ENCODE data around the gene TMEM121.
"Not testable (repeated sequence)": the region's sequence is repeated elsewhere in the genome, so short reads cannot be mapped to it uniquely, and the experiment has no call there.

The TMEM121 gene

DNA sequence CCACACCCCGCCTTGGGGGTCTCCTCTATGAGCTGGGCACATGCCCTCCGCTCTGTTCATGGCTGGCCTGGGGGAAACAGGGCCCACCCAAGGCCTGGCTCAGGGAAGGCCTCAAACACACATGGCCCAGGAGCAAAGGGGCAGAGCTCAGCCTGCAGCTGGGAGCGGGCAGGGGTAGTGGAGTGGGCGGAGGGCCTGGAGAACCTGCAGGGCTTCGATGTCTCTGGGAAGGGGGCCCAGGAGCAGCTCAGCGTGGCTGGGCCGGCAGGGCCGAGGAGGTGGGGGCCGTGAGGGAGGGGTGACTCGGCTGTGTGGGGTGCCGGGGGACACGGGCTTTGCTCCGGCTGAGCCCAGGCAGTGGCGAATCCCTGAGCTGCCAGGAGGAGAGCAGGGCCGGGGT, 47.5 kb downstream of the TMEM121 start:
- Histone ChIP-seq H3F3A (ENCODE audit: insufficient read depth) (peaks cover 47% of the 10 kb centered on the region), H3K79me2 (ENCODE audit: insufficient read depth, low read length) (peaks cover 14% of the 10 kb centered on the region), H3K4me2 (ENCODE audit: low read depth, low read length, poor library complexity, severe bottlenecking) (peak overlapping the region; percentile 47), H3K9ac (ENCODE audit: low read length) (peak overlapping the region; percentile 77), H3K27ac (ENCODE audit: low read depth, low read length) (peak overlapping the region; percentile 97)
- not testable (repeated sequence) for H2AFZ ChIP-seq (ENCODE audit: low read depth, low read length, severe bottlenecking); H3K9me3 ChIP-seq (ENCODE audit: insufficient read depth, low read length); H3K36me3 ChIP-seq (ENCODE audit: low read length); H3K9me2 ChIP-seq (replicated peaks; ENCODE audit: insufficient read depth, low read length); H4K20me1 ChIP-seq (ENCODE audit: low read depth, low read length); H3K4me3 ChIP-seq (ENCODE audit: insufficient read depth, low read length, poor library complexity, severe bottlenecking); H3K27me3 ChIP-seq (ENCODE audit: low read length)

DNA sequence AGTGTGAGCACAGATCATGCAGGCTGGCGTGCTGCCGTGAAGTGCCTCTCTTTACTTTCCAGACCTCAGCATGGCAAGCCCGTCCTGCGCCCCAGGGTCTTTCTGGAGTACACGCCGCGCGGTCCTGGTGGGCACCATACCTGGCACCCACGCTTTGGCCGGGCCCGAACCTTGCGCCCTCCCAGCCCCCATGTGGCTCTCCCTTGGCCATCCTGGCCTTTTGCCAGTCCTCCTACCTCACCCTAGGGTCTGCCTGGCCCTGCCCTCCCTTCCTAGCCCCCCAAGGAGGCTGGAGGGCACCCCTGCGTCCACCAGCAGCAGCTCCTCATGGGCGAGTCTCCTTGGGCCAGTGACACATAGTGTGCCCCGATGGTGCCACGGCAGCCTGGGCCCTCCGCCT, 48.0 kb downstream of the TMEM121 start:
- Histone ChIP-seq H3K9ac (ENCODE audit: low read length) (peak overlapping the region; percentile 77), H3K79me2 (ENCODE audit: insufficient read depth, low read length) (peaks cover 12% of the 10 kb centered on the region), H3F3A (ENCODE audit: insufficient read depth) (peaks cover 41% of the 10 kb centered on the region), H3K27ac (ENCODE audit: low read depth, low read length) (peak overlapping the region; percentile 97)
- H3K4me2 ChIP-seq (ENCODE audit: low read depth, low read length, poor library complexity, severe bottlenecking); H3K9me2 ChIP-seq (replicated peaks; ENCODE audit: insufficient read depth, low read length); H2AFZ ChIP-seq (ENCODE audit: low read depth, low read length, severe bottlenecking); H4K20me1 ChIP-seq (ENCODE audit: low read depth, low read length); H3K36me3 ChIP-seq (ENCODE audit: low read length); H3K27me3 ChIP-seq (ENCODE audit: low read length); H3K9me3 ChIP-seq (ENCODE audit: insufficient read depth, low read length); H3K4me3 ChIP-seq (ENCODE audit: insufficient read depth, low read length, poor library complexity, severe bottlenecking): not testable (repeated sequence)

DNA sequence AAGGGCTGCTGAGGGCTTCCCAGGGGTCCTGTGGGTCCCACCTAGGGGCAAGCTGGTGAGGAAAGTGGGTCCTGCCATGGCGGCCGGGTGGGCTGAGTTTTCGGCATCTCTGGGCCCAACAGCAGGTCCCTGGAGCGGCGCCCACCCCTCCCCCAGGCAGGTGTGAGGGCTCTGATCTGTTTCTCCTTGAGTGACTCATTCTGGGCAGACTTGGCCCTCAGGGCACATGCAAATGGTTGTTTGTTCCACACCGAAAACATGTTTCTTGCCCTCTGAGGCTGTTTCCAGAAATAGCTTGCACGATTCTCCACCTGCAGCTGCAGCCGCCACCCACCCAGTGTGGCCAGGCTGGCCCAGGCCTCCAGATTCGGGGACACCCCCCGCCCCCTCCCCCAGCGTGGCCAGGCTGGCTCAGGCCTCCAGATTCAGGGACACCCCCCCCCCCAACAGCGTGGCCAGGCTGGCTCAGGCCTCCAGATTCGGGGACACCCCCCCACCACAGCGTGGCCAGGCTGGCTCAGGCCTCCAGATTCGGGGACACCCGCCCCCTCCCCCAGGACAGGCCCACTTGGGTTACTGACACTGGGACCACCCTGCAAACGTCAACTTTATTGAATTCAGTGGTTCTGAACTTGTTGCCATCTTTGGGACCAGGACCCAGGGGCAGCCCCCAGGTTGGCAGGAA, 48.8 kb downstream of the TMEM121 start:
- H3K79me2 ChIP-seq (ENCODE audit: insufficient read depth, low read length); H3K4me3 ChIP-seq (ENCODE audit: insufficient read depth, low read length, poor library complexity, severe bottlenecking); H4K20me1 ChIP-seq (ENCODE audit: low read depth, low read length); H3K27me3 ChIP-seq (ENCODE audit: low read length); H2AFZ ChIP-seq (ENCODE audit: low read depth, low read length, severe bottlenecking); H3K4me2 ChIP-seq (ENCODE audit: low read depth, low read length, poor library complexity, severe bottlenecking); H3K9me3 ChIP-seq (ENCODE audit: insufficient read depth, low read length); H3K9me2 ChIP-seq (replicated peaks; ENCODE audit: insufficient read depth, low read length); H3K36me3 ChIP-seq (ENCODE audit: low read length): not testable (repeated sequence)
- Histone ChIP-seq H3K9ac (ENCODE audit: low read length) (peak overlapping the region; percentile 38), H3F3A (ENCODE audit: insufficient read depth) (peaks cover 33% of the 10 kb centered on the region), H3K27ac (ENCODE audit: low read depth, low read length) (peak overlapping the region; percentile 85)

DNA sequence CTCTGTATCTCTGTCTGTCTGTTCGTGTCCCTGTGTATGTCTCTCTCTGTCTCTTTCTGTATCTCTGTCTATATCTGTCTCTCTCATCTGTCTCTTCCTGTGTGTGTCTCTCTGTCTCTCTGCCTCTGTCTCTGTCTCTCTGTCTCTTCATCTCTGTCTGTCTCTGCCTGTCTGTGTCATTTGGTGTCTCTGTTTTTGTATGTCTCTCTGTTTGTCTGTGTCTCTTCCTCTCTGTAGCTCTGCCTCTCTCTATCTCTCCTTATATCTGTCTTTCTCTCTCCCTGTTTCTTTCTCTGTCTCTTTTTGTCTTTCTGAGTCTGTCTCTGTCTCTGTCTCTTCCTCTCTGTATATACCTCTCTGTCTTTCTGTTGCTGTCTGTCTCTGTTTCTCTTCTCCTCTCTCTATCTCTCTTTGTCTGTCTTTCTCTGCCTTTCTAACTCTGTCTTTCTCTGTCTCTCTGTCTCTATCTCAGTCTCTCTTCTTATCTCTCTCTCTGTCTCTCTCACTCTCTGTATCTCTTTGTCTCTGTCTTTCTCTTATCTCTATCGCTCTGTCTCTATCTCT, 50.2 kb downstream of the TMEM121 start:
- H3K79me2 ChIP-seq (ENCODE audit: insufficient read depth, low read length): no peaks in the 10 kb centered on the region; the same call in 1 of the 2 replicates
- no peaks in the 10 kb centered on the region for H3K27me3 ChIP-seq (ENCODE audit: low read length)
- peak overlapping the region; percentile 5 for H3K4me3 ChIP-seq (ENCODE audit: insufficient read depth, low read length, poor library complexity, severe bottlenecking)
- H2AFZ ChIP-seq (ENCODE audit: low read depth, low read length, severe bottlenecking): no peak overlapping the region
- no peak for TF ChIP-seq EZH2phosphoT487 (conservative IDR thresholded peaks at IDR 0.05; ENCODE audit: low read length)
- TF ChIP-seq, protein P1, sequence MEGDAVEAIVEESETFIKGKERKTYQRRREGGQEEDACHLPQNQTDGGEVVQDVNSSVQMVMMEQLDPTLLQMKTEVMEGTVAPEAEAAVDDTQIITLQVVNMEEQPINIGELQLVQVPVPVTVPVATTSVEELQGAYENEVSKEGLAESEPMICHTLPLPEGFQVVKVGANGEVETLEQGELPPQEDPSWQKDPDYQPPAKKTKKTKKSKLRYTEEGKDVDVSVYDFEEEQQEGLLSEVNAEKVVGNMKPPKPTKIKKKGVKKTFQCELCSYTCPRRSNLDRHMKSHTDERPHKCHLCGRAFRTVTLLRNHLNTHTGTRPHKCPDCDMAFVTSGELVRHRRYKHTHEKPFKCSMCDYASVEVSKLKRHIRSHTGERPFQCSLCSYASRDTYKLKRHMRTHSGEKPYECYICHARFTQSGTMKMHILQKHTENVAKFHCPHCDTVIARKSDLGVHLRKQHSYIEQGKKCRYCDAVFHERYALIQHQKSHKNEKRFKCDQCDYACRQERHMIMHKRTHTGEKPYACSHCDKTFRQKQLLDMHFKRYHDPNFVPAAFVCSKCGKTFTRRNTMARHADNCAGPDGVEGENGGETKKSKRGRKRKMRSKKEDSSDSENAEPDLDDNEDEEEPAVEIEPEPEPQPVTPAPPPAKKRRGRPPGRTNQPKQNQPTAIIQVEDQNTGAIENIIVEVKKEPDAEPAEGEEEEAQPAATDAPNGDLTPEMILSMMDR (IDR thresholded peaks at IDR 0.05; ENCODE audit: insufficient read depth, low read length, poor library complexity, severe bottlenecking): no peak
- no peaks in the 10 kb centered on the region for H3K9me3 ChIP-seq (ENCODE audit: insufficient read depth, low read length)
- peak overlapping the region; percentile 77 for H3K9ac ChIP-seq (ENCODE audit: low read length)
- peaks cover 35% of the 10 kb centered on the region for H3F3A ChIP-seq (ENCODE audit: insufficient read depth)
- H3K27ac ChIP-seq (ENCODE audit: low read depth, low read length): peak overlapping the region; percentile 100
- peak overlapping the region; percentile 64 for H3K4me2 ChIP-seq (ENCODE audit: low read depth, low read length, poor library complexity, severe bottlenecking)
- H3K9me2 ChIP-seq (replicated peaks; ENCODE audit: insufficient read depth, low read length): no peaks in the 10 kb centered on the region
- H3K36me3 ChIP-seq (ENCODE audit: low read length): no peaks in the 10 kb centered on the region
- H4K20me1 ChIP-seq (ENCODE audit: low read depth, low read length): no peaks in the 10 kb centered on the region
